ENCODE results near the gene ZFP37. TPM values are rescaled to one million over a fixed set of nuclear protein-coding genes. Genes with fewer than 3 reads are reported as not detected.
"Not testable (repeated sequence)": the region's sequence is repeated elsewhere in the genome, so short reads cannot be mapped to it uniquely, and the experiment has no call there.

Gene ZFP37
- total RNA-seq, 2 donors from 2014 or later = 2.9 to 3.2 TPM

- H3K27me3 ChIP-seq (replicated peaks; ENCODE audit: insufficient read depth); H3K4me1 ChIP-seq (replicated peaks); H3K27ac ChIP-seq; H3K9me3 ChIP-seq; H3K4me3 ChIP-seq; H3K36me3 ChIP-seq; DNase-seq (ENCODE audit: low spot score); intact Hi-C loops (cut with DNase I): not testable (repeated sequence)
- WGBS = 5% methylated on average over 33 of the region's 61 CpGs
These were observed 3.2 kb upstream of the ZFP37 start for GRCh38 chr9:113059581-113060284.

GRCh38 chr9:113057193-113057592 lies 669 bp upstream of the ZFP37 start:
- H3K9me3 ChIP-seq = no peaks in the 10 kb centered on the region
- H3K27ac ChIP-seq = no peak overlapping the region
- TF ChIP-seq POLR2AphosphoS5 (IDR thresholded peaks at IDR 0.05) (no peak), POLR2A (IDR thresholded peaks at IDR 0.05) (no peak), CTCF (IDR thresholded peaks at IDR 0.05) (no peak)
- intact Hi-C loops (cut with DNase I) = no loop called here
- 27% methylated on average over 5 of the region's 5 CpGs for WGBS
- H3K4me1 ChIP-seq (replicated peaks) = no peaks in the 10 kb centered on the region
- DNase-seq (ENCODE audit: low spot score) = no peak
- peaks cover 2% of the 10 kb centered on the region for H3K27me3 ChIP-seq (replicated peaks; ENCODE audit: insufficient read depth)
- H3K4me3 ChIP-seq = peak overlapping the region; percentile 50 to 55
- H3K36me3 ChIP-seq = no peaks in the 10 kb centered on the region

GRCh38 chr9:113042884-113043657 lies 13.5 kb downstream of the ZFP37 start:
- H3K36me3 ChIP-seq = peaks cover 0 to 7% of the 10 kb centered on the region in 2 donors
- no peak overlapping the region for H3K4me3 ChIP-seq
- H3K9me3 ChIP-seq = peaks cover 3% of the 10 kb centered on the region
- H3K27me3 ChIP-seq (replicated peaks; ENCODE audit: insufficient read depth) = no peaks in the 10 kb centered on the region
- intact Hi-C loops (cut with DNase I) = no loop called here
- no peak for DNase-seq (ENCODE audit: low spot score)
- H3K27ac ChIP-seq = no peak overlapping the region
- no peaks in the 10 kb centered on the region for H3K4me1 ChIP-seq (replicated peaks)
- WGBS = 92% methylated on average over 4 of the region's 4 CpGs
- TF ChIP-seq POLR2A (IDR thresholded peaks at IDR 0.05) (no peak), CTCF (IDR thresholded peaks at IDR 0.05) (no peak)

- Histone ChIP-seq H3K9me3 (no peaks in the 10 kb centered on the region), H3K27ac (no peak overlapping the region), H3K4me3 (no peak overlapping the region), H3K27me3 (replicated peaks; ENCODE audit: insufficient read depth) (no peaks in the 10 kb centered on the region), H3K4me1 (replicated peaks) (no peaks in the 10 kb centered on the region), H3K36me3 (no peaks in the 10 kb centered on the region)
- WGBS = 76% methylated on average over 1 of the region's 1 CpG
- DNase-seq (ENCODE audit: low spot score) = no peak
- TF ChIP-seq POLR2A (IDR thresholded peaks at IDR 0.05) = no peak
- no peak for TF ChIP-seq CTCF (IDR thresholded peaks at IDR 0.05)
- no peak for TF ChIP-seq POLR2AphosphoS5 (IDR thresholded peaks at IDR 0.05)
- intact Hi-C loops (cut with DNase I) = no loop called here
These were observed 30.3 kb downstream of the ZFP37 start for GRCh38 chr9:113026200-113026599.

GRCh38 chr9:113018247-113018646 lies 38.3 kb downstream of the ZFP37 start:
- intact Hi-C loops (cut with DNase I) = no loop called here
- Histone ChIP-seq H3K4me1 (replicated peaks) (no peaks in the 10 kb centered on the region), H3K9me3 (no peaks in the 10 kb centered on the region), H3K27ac (no peak overlapping the region), H3K36me3 (no peaks in the 10 kb centered on the region), H3K27me3 (replicated peaks; ENCODE audit: insufficient read depth) (no peaks in the 10 kb centered on the region), H3K4me3 (no peak overlapping the region)
- 97% methylated on average over 3 of the region's 3 CpGs for WGBS
- TF ChIP-seq CTCF (IDR thresholded peaks at IDR 0.05) (no peak), POLR2AphosphoS5 (IDR thresholded peaks at IDR 0.05) (no peak), POLR2A (IDR thresholded peaks at IDR 0.05) (no peak)
- DNase-seq (ENCODE audit: low spot score) = no peak
